ENCODE results near the gene PEX11A. TPM values are rescaled to one million over a fixed set of nuclear protein-coding genes. Genes with fewer than 3 reads are reported as not detected.

The PEX11A gene
- total RNA-seq, 4 donors from 2014 or later = 4.1 to 50.8 (median 15.7) TPM

GRCh38 chr15:89685995-89686394 is 4.6 kb downstream of the PEX11A start:
- no peak for DNase-seq
- no peak for TF ChIP-seq POLR2A (IDR thresholded peaks at IDR 0.05)
- TF ChIP-seq CTCF (IDR thresholded peaks at IDR 0.05) = peak in 1 of 6 experiments; percentile 35
- Histone ChIP-seq H3K9me3 (no peaks in the 10 kb centered on the region), H3K36me3 (peaks cover 0 to 6% (median 0%) of the 10 kb centered on the region in 3 donors), H3K4me1 (peaks cover 0 to 22% (median under 1%) of the 10 kb centered on the region in 4 donors), H3K4me3 (no peak overlapping the region), H3K27ac (no peak overlapping the region), H3K27me3 (no peaks in the 10 kb centered on the region)

- no peaks in the 10 kb centered on the region for H3K27me3 ChIP-seq
- no peak for DNase-seq
- peaks cover 0 to 6% (median 0%) of the 10 kb centered on the region in 3 donors for H3K36me3 ChIP-seq
- no peak overlapping the region for H3K4me3 ChIP-seq
- peaks cover 0 to 8% (median 0%) of the 10 kb centered on the region in 4 donors for H3K4me1 ChIP-seq
- TF ChIP-seq CTCF (IDR thresholded peaks at IDR 0.05) = no peak
- H3K9me3 ChIP-seq = no peaks in the 10 kb centered on the region
- H3K27ac ChIP-seq = peak overlapping the region in 3 of 4 donors; percentile 32 to 92 (median 49)
Measured at GRCh38 chr15:89681146-89681545, 9.4 kb downstream of the PEX11A start.

GRCh38 chr15:89680282-89680873 is 10.2 kb downstream of the PEX11A start:
- Histone ChIP-seq H3K36me3 (peaks cover 0 to 6% (median 0%) of the 10 kb centered on the region in 3 donors), H3K27ac (peak overlapping the region in 3 of 4 donors; percentile 32 to 92 (median 49)), H3K4me1 (peaks cover 0 to 8% (median 0%) of the 10 kb centered on the region in 4 donors), H3K9me3 (no peaks in the 10 kb centered on the region), H3K27me3 (no peaks in the 10 kb centered on the region), H3K4me3 (no peak overlapping the region)
- peak in 2 of 3 donors; percentile 65 to 87 for DNase-seq
- TF ChIP-seq POLR2A (IDR thresholded peaks at IDR 0.05) = no peak

- Histone ChIP-seq H3K9me3 (no peaks in the 10 kb centered on the region), H3K4me3 (no peak within 1 kb of the TSS), H3K36me3 (peaks cover 0 to 6% (median 0%) of the 10 kb centered on the region in 3 donors), H3K4me1 (peaks cover 0 to 8% (median 0%) of the 10 kb centered on the region in 4 donors), H3K27ac (peak within 1 kb of the TSS in 3 of 4 donors; percentile 32 to 92 (median 49)), H3K27me3 (no peaks in the 10 kb centered on the region)
- no peak for DNase-seq
- TF ChIP-seq POLR2A (IDR thresholded peaks at IDR 0.05) (no peak), CTCF (IDR thresholded peaks at IDR 0.05) (no peak)
Measured at GRCh38 chr15:89679212-89679611, 11.3 kb downstream of the PEX11A start, which contains the start of gene PLIN1. PLIN1 (minus strand) TSS chr15:89679367; CDS start chr15:89677489, 1,878 bp downstream.

GRCh38 chr15:89677381-89677780 is 13.2 kb downstream of the PEX11A start:
- Histone ChIP-seq H3K27ac (no peak overlapping the region), H3K9me3 (no peaks in the 10 kb centered on the region), H3K27me3 (no peaks in the 10 kb centered on the region), H3K36me3 (peaks cover 0 to under 1% (median 0%) of the 10 kb centered on the region in 3 donors), H3K4me1 (peaks cover 0 to 8% (median 0%) of the 10 kb centered on the region in 4 donors), H3K4me3 (no peak overlapping the region)
- no peak for DNase-seq
- TF ChIP-seq POLR2A (IDR thresholded peaks at IDR 0.05) = no peak
- TF ChIP-seq CTCF (IDR thresholded peaks at IDR 0.05) = no peak

GRCh38 chr15:89675606-89676005 is 14.9 kb downstream of the PEX11A start:
- Histone ChIP-seq H3K36me3 (no peaks in the 10 kb centered on the region), H3K27me3 (no peaks in the 10 kb centered on the region), H3K27ac (no peak overlapping the region), H3K4me1 (peaks cover 0 to 2% (median 0%) of the 10 kb centered on the region in 4 donors), H3K4me3 (no peak overlapping the region), H3K9me3 (no peaks in the 10 kb centered on the region)
- no peak for DNase-seq
- TF ChIP-seq POLR2A (IDR thresholded peaks at IDR 0.05) (no peak), CTCF (IDR thresholded peaks at IDR 0.05) (no peak)

All from Peyer's patch (tissue), 4 donors.